22Rv1 (cell line): ENCODE measurements around the gene TMEM89.

Source experiments
- ZFX ChIP-seq: fragments of 450-650 bp; IDR thresholded peaks from 2 replicates; pipeline ENCODE4 v1.6.1; 2017; ENCODE audit warnings: antibody characterized with exemption, borderline replicate concordance
- TF ChIP-seq, protein P1 (sequence below): fragments of 450-650 bp; IDR thresholded peaks from 2 replicates; pipeline ENCODE4 v1.5.1; 2017; ENCODE audit warnings: mild to moderate bottlenecking

DNA sequence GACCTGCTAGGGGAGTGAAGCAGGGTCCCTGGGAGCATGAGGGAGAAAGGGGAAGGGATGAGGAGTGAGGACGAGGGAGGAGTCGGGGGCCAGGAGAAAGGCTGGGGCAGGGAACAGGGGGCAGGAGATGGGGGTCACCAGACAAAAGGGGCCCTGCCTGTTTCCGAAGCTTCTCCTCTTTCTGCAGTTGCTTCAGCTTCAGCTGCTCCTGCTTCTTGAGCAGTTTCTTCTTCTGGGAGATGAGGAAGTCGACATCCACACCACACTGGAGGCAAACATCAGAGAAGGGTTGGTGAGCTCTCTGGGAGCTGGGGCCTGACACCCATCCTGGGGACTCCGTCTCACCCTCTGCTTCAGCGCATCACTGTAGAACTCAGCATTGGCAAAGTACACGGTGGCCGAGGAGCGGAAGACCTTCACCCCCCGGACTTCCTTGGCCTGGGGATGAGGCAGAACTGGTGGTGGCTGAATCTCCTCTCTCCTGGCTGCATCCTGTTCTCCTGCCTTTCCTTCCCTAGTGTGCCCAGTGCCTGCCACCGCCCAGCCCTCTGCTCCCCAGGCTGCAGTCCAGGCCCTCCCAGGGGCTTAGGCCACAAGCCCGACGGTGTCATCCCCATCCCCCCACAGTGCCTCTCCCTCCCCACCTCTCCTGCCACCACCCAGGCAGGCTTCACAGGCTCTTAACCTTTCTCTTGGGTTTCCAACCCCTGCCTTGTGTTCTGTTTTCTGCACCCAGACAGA lies 6.9 kb upstream of the TMEM89 start:
- TF ChIP-seq, protein P1, sequence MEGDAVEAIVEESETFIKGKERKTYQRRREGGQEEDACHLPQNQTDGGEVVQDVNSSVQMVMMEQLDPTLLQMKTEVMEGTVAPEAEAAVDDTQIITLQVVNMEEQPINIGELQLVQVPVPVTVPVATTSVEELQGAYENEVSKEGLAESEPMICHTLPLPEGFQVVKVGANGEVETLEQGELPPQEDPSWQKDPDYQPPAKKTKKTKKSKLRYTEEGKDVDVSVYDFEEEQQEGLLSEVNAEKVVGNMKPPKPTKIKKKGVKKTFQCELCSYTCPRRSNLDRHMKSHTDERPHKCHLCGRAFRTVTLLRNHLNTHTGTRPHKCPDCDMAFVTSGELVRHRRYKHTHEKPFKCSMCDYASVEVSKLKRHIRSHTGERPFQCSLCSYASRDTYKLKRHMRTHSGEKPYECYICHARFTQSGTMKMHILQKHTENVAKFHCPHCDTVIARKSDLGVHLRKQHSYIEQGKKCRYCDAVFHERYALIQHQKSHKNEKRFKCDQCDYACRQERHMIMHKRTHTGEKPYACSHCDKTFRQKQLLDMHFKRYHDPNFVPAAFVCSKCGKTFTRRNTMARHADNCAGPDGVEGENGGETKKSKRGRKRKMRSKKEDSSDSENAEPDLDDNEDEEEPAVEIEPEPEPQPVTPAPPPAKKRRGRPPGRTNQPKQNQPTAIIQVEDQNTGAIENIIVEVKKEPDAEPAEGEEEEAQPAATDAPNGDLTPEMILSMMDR: no peak
- no peak for TF ChIP-seq ZFX
